Panc1 (cell line): ENCODE measurements around the gene PARD3. TPM values are rescaled to one million over a fixed set of nuclear protein-coding genes. Genes with fewer than 3 reads are reported as not detected.

ENCODE experiments used
- ATAC-seq: fragments of 200-7000 bp; cut with Tn5 transposase; 2 replicates; pipeline ENCODE4 v1.9.1; 2020; ENCODE audit warnings: mild to moderate bottlenecking, moderate library complexity
- BruUV-seq: library from RNA; stranded (reverse); fragments of 400-500 nt; replicated peaks from 2 replicates; lab custom pipeline; 2021; lab: Mats Ljungman, UMichigan
- CTCF ChIA-PET: fragments of 300-600 bp; sonication (Branson Sonifier 250); formaldehyde crosslinking; loops from one replicate; lab custom pipeline; 2022; ENCODE audit warnings: antibody characterized with exemption; lab: Charles Lee
- POLR2A ChIA-PET: fragments of 300-600 bp; sonication (Branson Sonifier 250); formaldehyde crosslinking; loops from one replicate; lab custom pipeline; 2022; ENCODE audit warnings: antibody characterized with exemption; lab: Charles Lee
- DNase-seq: peaks from one replicate; pipeline ENCODE4 v3.0.0-alpha.2; 2010; ENCODE audit warnings: low read depth, low spot score
- H3K27ac ChIP-seq: 2 replicates; pipeline ENCODE4 v1.5.1; 2011; ENCODE audit warnings: mild to moderate bottlenecking, low read length, inconsistent platforms
- H3K27me3 ChIP-seq: fragments of 200-500 bp; sonication (Bioruptor generic); 2 replicates; pipeline ENCODE4 v1.6.0; 2014; ENCODE audit warnings: low read length, inconsistent platforms; ENCODE audit not compliant: control insufficient read depth, insufficient read depth
- H3K36me3 ChIP-seq: fragments of 200-500 bp; sonication (Bioruptor generic); 2 replicates; pipeline ENCODE4 v1.5.1; 2014; ENCODE audit warnings: inconsistent platforms, mild to moderate bottlenecking, low read length, moderate library complexity; ENCODE audit not compliant: control insufficient read depth, insufficient read depth
- H3K4me1 ChIP-seq: 2 replicates; pipeline ENCODE4 v1.5.1; 2011; ENCODE audit warnings: inconsistent platforms, mild to moderate bottlenecking, low read length, moderate library complexity; ENCODE audit not compliant: control insufficient read depth, insufficient read depth
- H3K4me3 ChIP-seq, 2 experiments: 2 replicates each; pipeline ENCODE4 v1.5.1; 2011 to 2012; ENCODE audit warnings: low read depth in 2 of 2, low read length in 2 of 2, mild to moderate bottlenecking in 2 of 2, inconsistent platforms in 1 of 2, moderate library complexity in 1 of 2
- H3K9me3 ChIP-seq: fragments of 200-500 bp; sonication (Bioruptor generic); 2 replicates; pipeline ENCODE4 v1.5.1; 2014; ENCODE audit warnings: low read depth, mild to moderate bottlenecking, inconsistent platforms, low read length, moderate library complexity; ENCODE audit not compliant: control insufficient read depth, insufficient read depth
- POLR2AphosphoS5 ChIP-seq: IDR thresholded peaks from 2 replicates; pipeline ENCODE4 v1.6.1; 2012; ENCODE audit warnings: mild to moderate bottlenecking, low read depth, low read length, moderate library complexity
- SIN3A ChIP-seq: IDR thresholded peaks from 2 replicates; pipeline ENCODE4 v1.6.1; 2012; ENCODE audit warnings: low read depth, mild to moderate bottlenecking, low read length, moderate library complexity, borderline replicate concordance; ENCODE audit not compliant: insufficient read depth
- TCF7L2 ChIP-seq: IDR thresholded peaks from 2 replicates; pipeline ENCODE4 v1.6.1; 2011; ENCODE audit warnings: mild to moderate bottlenecking, low read depth, low read length, inconsistent platforms
- in situ Hi-C: cut with HindIII; loops from 2 replicates; pipeline ENCODE4 v1.10.0; 2016; ENCODE audit warnings: low sequenced_read_pairs, low pct_unique_long_range_greater_than_20kb
- intact Hi-C: fragments of 100-400 bp; cut with micrococcal nuclease; formaldehyde crosslinking; loops from one replicate; pipeline ENCODE4 v1.10.0; 2022; ENCODE audit not compliant: unreplicated experiment
- total RNA-seq: library from RNA; stranded (reverse); gene quantifications from one replicate; pipeline ENCODE4 v1.2.1, GENCODE V29; 2021; ENCODE audit not compliant: unreplicated experiment
- TF ChIP-seq, protein P1 (sequence below), 2 experiments: IDR thresholded peaks; 2 replicates each; pipeline ENCODE4 v1.6.1; 2011 to 2012; ENCODE audit warnings: low read depth in 2 of 2, control low read depth in 1 of 2, low read length in 1 of 2, mild to moderate bottlenecking in 1 of 2, moderate library complexity in 1 of 2; ENCODE audit not compliant: insufficient read depth in 1 of 2
- TF ChIP-seq, protein P2 (sequence below): fragments of 450-650 bp; IDR thresholded peaks from 2 replicates; pipeline ENCODE4 v1.5.1; 2017; ENCODE audit warnings: mild to moderate bottlenecking

The PARD3 gene
- total RNA-seq, 1 experiment from 2014 or later: 29.8 TPM

DNA sequence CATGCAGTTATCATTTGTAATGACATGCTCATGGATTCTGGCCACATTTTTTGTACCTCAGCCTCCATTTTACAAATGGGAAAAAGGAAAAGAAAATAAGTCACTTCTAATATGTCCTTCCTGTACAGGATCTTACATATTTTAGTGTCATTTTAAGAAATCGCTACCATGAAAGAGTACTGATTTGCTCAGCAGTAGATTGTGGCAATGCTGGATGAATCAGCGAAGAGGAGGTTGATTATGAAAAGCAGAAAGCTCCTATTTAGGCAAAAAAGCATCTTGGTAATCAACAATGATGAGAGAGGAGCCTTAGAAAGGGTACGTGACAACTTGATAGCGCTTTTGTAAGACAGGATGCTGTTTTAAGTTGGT is 522.9 kb downstream of the PARD3 start:
- no peaks in the 10 kb centered on the region for H3K4me1 ChIP-seq
- ATAC-seq: no peak
- no peaks in the 10 kb centered on the region for H3K9me3 ChIP-seq
- no TSS peak for BruUV-seq
- TF ChIP-seq SIN3A (no peak), POLR2AphosphoS5 (no peak), TCF7L2 (no peak)
- TF ChIP-seq, protein P1, sequence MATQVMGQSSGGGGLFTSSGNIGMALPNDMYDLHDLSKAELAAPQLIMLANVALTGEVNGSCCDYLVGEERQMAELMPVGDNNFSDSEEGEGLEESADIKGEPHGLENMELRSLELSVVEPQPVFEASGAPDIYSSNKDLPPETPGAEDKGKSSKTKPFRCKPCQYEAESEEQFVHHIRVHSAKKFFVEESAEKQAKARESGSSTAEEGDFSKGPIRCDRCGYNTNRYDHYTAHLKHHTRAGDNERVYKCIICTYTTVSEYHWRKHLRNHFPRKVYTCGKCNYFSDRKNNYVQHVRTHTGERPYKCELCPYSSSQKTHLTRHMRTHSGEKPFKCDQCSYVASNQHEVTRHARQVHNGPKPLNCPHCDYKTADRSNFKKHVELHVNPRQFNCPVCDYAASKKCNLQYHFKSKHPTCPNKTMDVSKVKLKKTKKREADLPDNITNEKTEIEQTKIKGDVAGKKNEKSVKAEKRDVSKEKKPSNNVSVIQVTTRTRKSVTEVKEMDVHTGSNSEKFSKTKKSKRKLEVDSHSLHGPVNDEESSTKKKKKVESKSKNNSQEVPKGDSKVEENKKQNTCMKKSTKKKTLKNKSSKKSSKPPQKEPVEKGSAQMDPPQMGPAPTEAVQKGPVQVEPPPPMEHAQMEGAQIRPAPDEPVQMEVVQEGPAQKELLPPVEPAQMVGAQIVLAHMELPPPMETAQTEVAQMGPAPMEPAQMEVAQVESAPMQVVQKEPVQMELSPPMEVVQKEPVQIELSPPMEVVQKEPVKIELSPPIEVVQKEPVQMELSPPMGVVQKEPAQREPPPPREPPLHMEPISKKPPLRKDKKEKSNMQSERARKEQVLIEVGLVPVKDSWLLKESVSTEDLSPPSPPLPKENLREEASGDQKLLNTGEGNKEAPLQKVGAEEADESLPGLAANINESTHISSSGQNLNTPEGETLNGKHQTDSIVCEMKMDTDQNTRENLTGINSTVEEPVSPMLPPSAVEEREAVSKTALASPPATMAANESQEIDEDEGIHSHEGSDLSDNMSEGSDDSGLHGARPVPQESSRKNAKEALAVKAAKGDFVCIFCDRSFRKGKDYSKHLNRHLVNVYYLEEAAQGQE (IDR thresholded peaks at IDR 0.05; ENCODE audit: insufficient read depth in 1 of 2, low read depth in 2 of 2, low read length in 1 of 2): no peak
- TF ChIP-seq, protein P2, sequence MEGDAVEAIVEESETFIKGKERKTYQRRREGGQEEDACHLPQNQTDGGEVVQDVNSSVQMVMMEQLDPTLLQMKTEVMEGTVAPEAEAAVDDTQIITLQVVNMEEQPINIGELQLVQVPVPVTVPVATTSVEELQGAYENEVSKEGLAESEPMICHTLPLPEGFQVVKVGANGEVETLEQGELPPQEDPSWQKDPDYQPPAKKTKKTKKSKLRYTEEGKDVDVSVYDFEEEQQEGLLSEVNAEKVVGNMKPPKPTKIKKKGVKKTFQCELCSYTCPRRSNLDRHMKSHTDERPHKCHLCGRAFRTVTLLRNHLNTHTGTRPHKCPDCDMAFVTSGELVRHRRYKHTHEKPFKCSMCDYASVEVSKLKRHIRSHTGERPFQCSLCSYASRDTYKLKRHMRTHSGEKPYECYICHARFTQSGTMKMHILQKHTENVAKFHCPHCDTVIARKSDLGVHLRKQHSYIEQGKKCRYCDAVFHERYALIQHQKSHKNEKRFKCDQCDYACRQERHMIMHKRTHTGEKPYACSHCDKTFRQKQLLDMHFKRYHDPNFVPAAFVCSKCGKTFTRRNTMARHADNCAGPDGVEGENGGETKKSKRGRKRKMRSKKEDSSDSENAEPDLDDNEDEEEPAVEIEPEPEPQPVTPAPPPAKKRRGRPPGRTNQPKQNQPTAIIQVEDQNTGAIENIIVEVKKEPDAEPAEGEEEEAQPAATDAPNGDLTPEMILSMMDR: no peak
- ChIA-PET POLR2A (no interaction called here), CTCF (no interaction called here)
- H3K27ac ChIP-seq: no peak overlapping the region
- H3K27me3 ChIP-seq: no peaks in the 10 kb centered on the region
- intact Hi-C loops (no loop called here), in situ Hi-C loops (no loop called here)
- H3K4me3 ChIP-seq: no peak overlapping the region
- H3K36me3 ChIP-seq: no peaks in the 10 kb centered on the region
- DNase-seq: no peak

DNA sequence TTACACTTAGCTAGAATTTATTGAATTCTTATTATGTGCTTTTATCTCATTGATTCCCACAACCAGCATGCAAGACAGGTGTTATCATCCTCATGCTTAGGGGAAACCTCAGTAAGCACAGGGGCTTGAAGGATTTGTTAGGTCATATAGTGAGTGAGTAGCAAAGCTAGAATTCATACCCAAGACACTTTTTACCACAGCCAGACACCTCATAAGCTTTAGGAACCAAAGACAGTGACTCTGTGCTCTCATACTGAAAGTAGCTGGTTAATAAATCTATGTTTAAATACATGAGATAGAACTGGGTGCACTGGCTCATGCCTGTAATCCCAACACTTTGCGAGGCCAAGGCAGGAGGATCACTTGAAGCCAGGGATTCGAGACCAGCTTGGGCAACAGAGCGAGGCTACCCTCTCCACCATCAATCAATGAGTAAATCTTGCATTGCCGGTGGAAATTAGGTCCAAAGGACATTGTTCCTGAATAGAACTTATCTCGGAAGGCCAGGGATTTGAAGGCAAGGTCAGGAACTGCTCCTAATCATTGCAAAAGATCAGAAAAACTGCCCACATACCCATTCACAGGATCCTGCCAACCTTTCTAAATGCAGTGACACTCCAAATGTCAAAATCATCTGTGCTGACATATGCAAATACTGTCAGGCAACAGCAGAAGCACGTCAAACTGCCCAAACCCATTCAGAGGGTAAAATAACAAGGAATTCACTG is 523.5 kb downstream of the PARD3 start:
- Histone ChIP-seq H3K27ac (no peak overlapping the region), H3K4me3 (no peak overlapping the region), H3K9me3 (no peaks in the 10 kb centered on the region), H3K27me3 (no peaks in the 10 kb centered on the region), H3K36me3 (no peaks in the 10 kb centered on the region), H3K4me1 (no peaks in the 10 kb centered on the region)
- DNase-seq: no peak
- in situ Hi-C loops: no loop called here
- ATAC-seq: no peak
- ChIA-PET POLR2A (no interaction called here), CTCF (no interaction called here)
- BruUV-seq: no TSS peak
- intact Hi-C loops: no loop called here
- no peak for TF ChIP-seq TCF7L2
- TF ChIP-seq, protein P1 (IDR thresholded peaks at IDR 0.05; ENCODE audit: insufficient read depth in 1 of 2, low read depth in 2 of 2, low read length in 1 of 2): no peak
- no peak for TF ChIP-seq POLR2AphosphoS5
- no peak for TF ChIP-seq SIN3A
- TF ChIP-seq, protein P2: no peak
